ENCODE results near the gene LRIG2. TPM values are rescaled to one million over a fixed set of nuclear protein-coding genes. Genes with fewer than 3 reads are reported as not detected.
"Not testable (repeated sequence)": the region's sequence is repeated elsewhere in the genome, so short reads cannot be mapped to it uniquely, and the experiment has no call there.

Gene LRIG2
- total and polyA plus RNA-seq, 3 experiments from 2014 or later: 7.7 to 8.2 (median 8.1) TPM

GRCh38 chr1:113142791-113143190, 69.8 kb downstream of the LRIG2 start:
- peaks cover 13% of the 10 kb centered on the region for H3K4me1 ChIP-seq (ENCODE audit: insufficient read depth, low read length)
- H3K36me3 ChIP-seq (ENCODE audit: insufficient read depth, low read length): no peaks in the 10 kb centered on the region
- Mint-ChIP-seq H3K36me3 (no peaks in the 10 kb centered on the region), H3K4me1 (peaks cover 7 to 30% (median 22%) of the 10 kb centered on the region in 3 donors), H3K4me3 (no peak overlapping the region), H3K27ac (no peak overlapping the region), H3K27me3 (peaks cover 0 to 1% of the 10 kb centered on the region in 2 donors), H3K9me3 (no peaks in the 10 kb centered on the region)
- POLR2A ChIA-PET: no interaction called here
- H3K4me3 ChIP-seq (ENCODE audit: low read length): no peak overlapping the region
- no peaks in the 10 kb centered on the region for H3K27me3 ChIP-seq (ENCODE audit: insufficient read depth, low read length, poor library complexity, severe bottlenecking)
- CTCF ChIA-PET: interaction anchor here (0.6 to 3.0 kb wide), 3 partner anchors 250 to 1140 kb away, joined by 3 to 10 read pairs (median 4); no protein-coding TSS in a partner anchor
- no peak overlapping the region for H3K27ac ChIP-seq (ENCODE audit: low read depth, low read length)
- H3K9me3 ChIP-seq (ENCODE audit: low read length): no peaks in the 10 kb centered on the region
- DNase-seq: no peak

DNA sequence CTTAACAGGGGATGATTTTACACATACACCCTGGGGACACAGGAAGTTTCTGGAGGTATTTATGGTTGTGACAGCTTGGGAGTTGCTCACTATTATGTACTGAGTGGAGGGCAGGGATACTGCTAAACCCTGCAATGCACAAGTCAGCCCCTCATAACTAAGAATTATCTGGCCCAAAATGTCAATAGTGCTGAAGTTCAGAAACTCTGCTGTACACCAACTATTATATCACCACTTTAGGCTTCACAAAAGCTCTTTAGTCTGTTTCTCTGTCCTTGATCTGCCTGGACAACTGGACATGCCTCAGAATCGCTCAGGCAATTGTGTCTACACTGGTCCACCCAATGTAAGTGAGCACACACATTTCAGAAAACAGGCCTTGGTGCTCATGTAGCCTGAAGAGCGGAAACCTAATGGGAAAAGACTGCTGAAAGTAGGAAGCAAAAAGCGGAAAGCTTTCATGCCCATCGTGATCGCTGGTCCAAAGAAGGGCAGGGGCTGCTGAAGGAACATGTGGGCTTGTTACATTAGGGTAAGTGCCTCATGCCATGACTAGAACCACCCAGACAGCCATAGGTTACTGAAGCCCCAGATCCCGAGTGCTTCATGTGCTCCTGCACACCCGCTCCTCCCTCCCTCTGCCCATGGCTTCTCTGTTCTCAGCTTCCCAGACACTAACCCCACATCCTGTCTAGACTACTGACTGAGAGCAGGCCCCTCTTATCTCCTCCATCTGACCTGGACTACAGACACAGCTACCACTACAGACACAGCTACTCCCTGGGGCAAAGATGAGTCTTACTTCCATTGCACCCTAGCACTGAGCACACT, 73.5 kb downstream of the LRIG2 start:
- peak in 2 of 5 donors; percentile 3 to 5 for DNase-seq
- H3K4me1 Mint-ChIP-seq: peaks cover 7 to 31% (median 25%) of the 10 kb centered on the region in 3 donors
- H3K36me3 Mint-ChIP-seq: peaks cover 0 to 2% (median 0%) of the 10 kb centered on the region in 3 donors
- ChIA-PET POLR2A (no interaction called here), CTCF (no interaction called here)
- no peaks in the 10 kb centered on the region for H3K9me3 ChIP-seq (ENCODE audit: low read length)
- no peaks in the 10 kb centered on the region for H3K9me3 Mint-ChIP-seq
- peak overlapping the region in 1 of 8 donors; percentile 47 for H3K27ac Mint-ChIP-seq
- H3K4me3 ChIP-seq (ENCODE audit: low read length): no peak overlapping the region
- peaks cover 0 to 4% of the 10 kb centered on the region in 2 donors for H3K27me3 Mint-ChIP-seq
- H3K4me1 ChIP-seq (ENCODE audit: insufficient read depth, low read length): peaks cover 13% of the 10 kb centered on the region
- no peak overlapping the region for H3K27ac ChIP-seq (ENCODE audit: low read depth, low read length)
- no peaks in the 10 kb centered on the region for H3K36me3 ChIP-seq (ENCODE audit: insufficient read depth, low read length)
- H3K4me3 Mint-ChIP-seq: no peak overlapping the region
- no peaks in the 10 kb centered on the region for H3K27me3 ChIP-seq (ENCODE audit: insufficient read depth, low read length, poor library complexity, severe bottlenecking)

DNA sequence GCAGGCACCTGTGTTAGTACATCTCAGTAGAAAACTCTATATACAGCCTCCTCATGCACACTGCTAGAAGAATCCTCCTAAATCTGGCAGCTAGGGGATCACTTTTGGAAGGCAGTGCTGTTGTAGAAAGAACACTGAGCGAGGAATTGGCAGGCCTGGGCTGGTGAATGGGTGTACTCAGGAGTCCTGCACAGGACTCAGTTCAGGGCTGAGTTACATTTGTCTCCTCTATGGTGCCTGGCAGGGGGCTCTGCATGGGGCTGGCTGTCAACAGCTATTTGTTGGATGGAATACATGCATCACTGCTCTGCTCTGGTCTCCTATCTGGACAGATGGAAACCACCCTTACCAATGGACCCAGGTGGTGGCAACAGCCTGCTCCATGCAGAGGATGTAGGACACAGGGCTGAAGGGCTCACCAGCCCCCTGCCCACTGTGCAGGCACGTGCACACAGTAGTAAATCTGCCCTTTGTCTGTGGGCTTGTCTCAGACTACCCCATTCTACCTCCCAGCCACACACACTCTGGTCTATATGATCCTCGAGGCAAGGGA, 74.2 kb downstream of the LRIG2 start:
- CTCF ChIA-PET: interaction anchor here (1.0 to 1.5 kb wide), 2 partner anchors 9 to 1200 kb away, joined by 3 to 5 read pairs; no protein-coding TSS in a partner anchor
- Mint-ChIP-seq H3K27me3 (peaks cover 0 to 4% of the 10 kb centered on the region in 2 donors), H3K4me3 (no peak overlapping the region), H3K9me3 (no peaks in the 10 kb centered on the region), H3K36me3 (peaks cover 0 to 2% (median 0%) of the 10 kb centered on the region in 3 donors), H3K4me1 (peaks cover 7 to 31% (median 25%) of the 10 kb centered on the region in 3 donors), H3K27ac (peak overlapping the region in 2 of 8 donors; percentile 10 to 47)
- POLR2A ChIA-PET: no interaction called here
- no peaks in the 10 kb centered on the region for H3K36me3 ChIP-seq (ENCODE audit: insufficient read depth, low read length)
- DNase-seq: no peak
- H3K9me3 ChIP-seq (ENCODE audit: low read length): no peaks in the 10 kb centered on the region
- H3K27me3 ChIP-seq (ENCODE audit: insufficient read depth, low read length, poor library complexity, severe bottlenecking): no peaks in the 10 kb centered on the region
- H3K4me3 ChIP-seq (ENCODE audit: low read length): no peak overlapping the region
- peaks cover 13% of the 10 kb centered on the region for H3K4me1 ChIP-seq (ENCODE audit: insufficient read depth, low read length)
- H3K27ac ChIP-seq (ENCODE audit: low read depth, low read length): no peak overlapping the region

- Mint-ChIP-seq H3K4me1 (peaks cover 7 to 25% (median 19%) of the 10 kb centered on the region in 3 donors), H3K27me3 (peaks cover under 1 to 4% of the 10 kb centered on the region in 2 donors), H3K9me3 (no peaks in the 10 kb centered on the region), H3K4me3 (no peak overlapping the region), H3K36me3 (peaks cover 0 to 2% (median 0%) of the 10 kb centered on the region in 3 donors), H3K27ac (no peak overlapping the region)
- Histone ChIP-seq H3K27ac (ENCODE audit: low read depth, low read length) (no peak overlapping the region), H3K4me1 (ENCODE audit: insufficient read depth, low read length) (peaks cover 13% of the 10 kb centered on the region), H3K9me3 (ENCODE audit: low read length) (no peaks in the 10 kb centered on the region), H3K4me3 (ENCODE audit: low read length) (no peak overlapping the region), H3K36me3 (ENCODE audit: insufficient read depth, low read length) (no peaks in the 10 kb centered on the region), H3K27me3 (ENCODE audit: insufficient read depth, low read length, poor library complexity, severe bottlenecking) (no peaks in the 10 kb centered on the region)
- no peak for DNase-seq
- ChIA-PET POLR2A (no interaction called here), CTCF (interaction anchor here (0.7 to 1.5 kb wide), 3 partner anchors 10 to 1199 kb away, joined by 3 to 5 read pairs (median 3); no protein-coding TSS in a partner anchor)
Observed at GRCh38 chr1:113147826-113148225, 74.8 kb downstream of the LRIG2 start.

- POLR2A ChIA-PET: not testable (repeated sequence)
Observed at GRCh38 chr1:113150494-113150893, 77.5 kb downstream of the LRIG2 start.

DNA sequence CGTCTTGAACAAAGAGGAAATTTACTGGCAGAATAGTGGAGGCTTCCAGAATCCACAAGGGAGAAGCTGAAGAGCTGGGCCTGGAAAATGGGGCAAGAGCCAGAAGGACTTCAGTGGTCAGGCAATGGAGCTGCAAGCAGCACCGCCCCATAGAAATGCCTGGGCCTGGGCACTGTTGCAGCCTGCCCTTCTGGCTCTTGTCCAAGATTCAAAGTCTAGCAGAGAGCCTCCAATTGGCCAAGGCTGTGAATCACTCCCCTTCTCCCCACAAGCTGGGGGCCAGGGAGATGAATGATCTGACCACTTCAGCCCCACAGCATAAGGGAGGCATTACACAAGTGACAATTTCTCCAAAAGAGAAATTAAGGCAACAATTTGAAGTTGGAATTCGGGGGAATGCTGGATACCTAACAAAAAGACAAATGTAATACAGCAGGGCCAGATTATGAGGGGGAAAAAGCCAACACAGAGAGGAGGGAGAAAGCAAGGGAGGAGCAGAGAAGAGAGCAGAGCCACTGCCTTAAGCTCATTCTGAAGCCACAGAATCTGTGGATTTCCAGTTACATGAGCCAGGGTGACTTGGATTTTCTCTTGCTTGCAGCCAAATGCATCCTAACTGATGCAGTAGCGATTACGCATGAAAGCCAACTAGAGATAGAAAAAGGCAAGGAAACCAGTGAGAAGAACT, 80.3 kb downstream of the LRIG2 start:
- Mint-ChIP-seq H3K27ac (peak overlapping the region in 1 of 8 donors; percentile 10), H3K4me1 (no peaks in the 10 kb centered on the region), H3K4me3 (no peak overlapping the region), H3K36me3 (peaks cover 0 to 8% (median 2%) of the 10 kb centered on the region in 3 donors), H3K9me3 (peaks cover 10 to 20% (median 14%) of the 10 kb centered on the region in 5 donors), H3K27me3 (peaks cover 4 to 7% of the 10 kb centered on the region in 2 donors)
- DNase-seq: no peak
- H3K27me3 ChIP-seq (ENCODE audit: insufficient read depth, low read length, poor library complexity, severe bottlenecking): no peaks in the 10 kb centered on the region
- ChIA-PET POLR2A (no interaction called here), CTCF (no interaction called here)
- H3K36me3 ChIP-seq (ENCODE audit: insufficient read depth, low read length): no peaks in the 10 kb centered on the region
- H3K9me3 ChIP-seq (ENCODE audit: low read length): no peaks in the 10 kb centered on the region
- H3K27ac ChIP-seq (ENCODE audit: low read depth, low read length): no peak overlapping the region
- no peak overlapping the region for H3K4me3 ChIP-seq (ENCODE audit: low read length)
- H3K4me1 ChIP-seq (ENCODE audit: insufficient read depth, low read length): no peaks in the 10 kb centered on the region

More at GRCh38 chr1:113150494-113150893, 77.5 kb downstream of the LRIG2 start:
- H3K36me3 Mint-ChIP-seq; H3K27me3 ChIP-seq (ENCODE audit: insufficient read depth, low read length, poor library complexity, severe bottlenecking); H3K9me3 Mint-ChIP-seq; H3K27ac ChIP-seq (ENCODE audit: low read depth, low read length); H3K4me3 Mint-ChIP-seq; H3K27ac Mint-ChIP-seq; H3K4me3 ChIP-seq (ENCODE audit: low read length); H3K27me3 Mint-ChIP-seq; CTCF ChIA-PET; DNase-seq; H3K9me3 ChIP-seq (ENCODE audit: low read length); H3K36me3 ChIP-seq (ENCODE audit: insufficient read depth, low read length): not testable (repeated sequence)
- peaks cover 13% of the 10 kb centered on the region for H3K4me1 ChIP-seq (ENCODE audit: insufficient read depth, low read length)
- H3K4me1 Mint-ChIP-seq: peaks cover 7 to 20% (median 17%) of the 10 kb centered on the region in 3 donors

GRCh38 chr1:113156368-113156767, 83.4 kb downstream of the LRIG2 start:
- no peak for DNase-seq
- H3K4me3 ChIP-seq (ENCODE audit: low read length): no peak overlapping the region
- Mint-ChIP-seq H3K9me3 (peaks cover 13 to 21% (median 16%) of the 10 kb centered on the region in 5 donors), H3K4me3 (no peak overlapping the region), H3K36me3 (peaks cover 0 to 12% (median 0%) of the 10 kb centered on the region in 3 donors), H3K27ac (no peak overlapping the region), H3K27me3 (peaks cover 8 to 13% of the 10 kb centered on the region in 2 donors), H3K4me1 (no peaks in the 10 kb centered on the region)
- no peaks in the 10 kb centered on the region for H3K9me3 ChIP-seq (ENCODE audit: low read length)
- ChIA-PET POLR2A (no interaction called here), CTCF (no interaction called here)
- no peaks in the 10 kb centered on the region for H3K4me1 ChIP-seq (ENCODE audit: insufficient read depth, low read length)
- H3K36me3 ChIP-seq (ENCODE audit: insufficient read depth, low read length): no peaks in the 10 kb centered on the region
- no peak overlapping the region for H3K27ac ChIP-seq (ENCODE audit: low read depth, low read length)
- no peaks in the 10 kb centered on the region for H3K27me3 ChIP-seq (ENCODE audit: insufficient read depth, low read length, poor library complexity, severe bottlenecking)

DNA sequence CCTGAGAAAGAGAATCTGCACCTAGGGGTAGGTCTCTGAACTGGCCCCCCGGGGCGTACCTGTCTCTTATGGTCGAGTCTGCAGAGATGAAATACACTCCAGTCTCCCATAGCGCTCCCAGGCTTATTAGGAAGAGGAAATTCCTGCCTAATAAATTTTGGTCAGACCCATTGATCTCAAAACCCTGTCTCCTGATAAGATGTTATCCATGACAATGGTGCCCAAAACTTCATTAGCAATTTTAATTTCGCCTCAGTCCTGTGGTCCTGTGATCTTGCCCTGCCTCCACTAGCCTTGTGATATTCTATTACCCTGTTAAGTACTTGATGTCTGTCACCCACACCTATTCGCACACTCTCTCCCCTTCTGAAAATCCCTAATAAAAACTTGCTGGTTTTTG, 85.7 kb downstream of the LRIG2 start:
- H3K4me1 Mint-ChIP-seq; H3K4me3 Mint-ChIP-seq; CTCF ChIA-PET; H3K4me1 ChIP-seq (ENCODE audit: insufficient read depth, low read length); POLR2A ChIA-PET; DNase-seq; H3K9me3 ChIP-seq (ENCODE audit: low read length); H3K27ac Mint-ChIP-seq; H3K4me3 ChIP-seq (ENCODE audit: low read length); H3K36me3 ChIP-seq (ENCODE audit: insufficient read depth, low read length); H3K27me3 ChIP-seq (ENCODE audit: insufficient read depth, low read length, poor library complexity, severe bottlenecking); H3K27ac ChIP-seq (ENCODE audit: low read depth, low read length): not testable (repeated sequence)
- Mint-ChIP-seq H3K9me3 (peaks cover 13 to 21% (median 16%) of the 10 kb centered on the region in 5 donors), H3K27me3 (peaks cover 11 to 23% of the 10 kb centered on the region in 2 donors), H3K36me3 (peaks cover 0 to 12% (median 0%) of the 10 kb centered on the region in 3 donors)

Data from CD8-positive, alpha-beta memory T cell (primary cell).